Activated CD8-positive, alpha-beta T cell treated with anti-CD3 and anti-CD28 coated beads for 36 hours (primary cell): ENCODE measurements around the gene SLC38A2. TPM values are rescaled to one million over a fixed set of nuclear protein-coding genes. Genes with fewer than 3 reads are reported as not detected.
A peak's percentile ranks its signal among the peaks of the same experiment; 100 is the strongest.

Experiments used
- ATAC-seq: fragments of 200-7000 bp; cut with Tn5 transposase; one replicate; pipeline ENCODE4 v1.10.0; 2021; ENCODE audit warnings: mild to moderate bottlenecking, moderate library complexity
- CTCF ChIA-PET: fragments of 350-600 bp; sonication (Branson Sonifier 250); formaldehyde crosslinking; loops from one replicate; lab custom pipeline; 2021; ENCODE audit warnings: antibody characterized with exemption; lab: Charles Lee
- POLR2A ChIA-PET: fragments of 350-600 bp; sonication (Branson Sonifier 250); formaldehyde crosslinking; loops from one replicate; lab custom pipeline; 2021; ENCODE audit warnings: antibody characterized with exemption; lab: Charles Lee
- DNase-seq: peaks from one replicate; pipeline ENCODE4 v3.0.0-alpha.2; 2020
- H3K27ac Mint-ChIP-seq: one replicate; pipeline ENCODE4 v1.8.0; 2021; ENCODE audit warnings: mild to moderate bottlenecking, mixed read lengths
- H3K27me3 Mint-ChIP-seq: one replicate; pipeline ENCODE4 v1.8.0; 2021; ENCODE audit warnings: mixed read lengths
- H3K36me3 Mint-ChIP-seq: one replicate; pipeline ENCODE4 v1.8.0; 2021; ENCODE audit warnings: low read depth, mixed read lengths
- H3K4me1 Mint-ChIP-seq: one replicate; pipeline ENCODE4 v1.8.0; 2021; ENCODE audit warnings: low read depth, mixed read lengths
- H3K4me3 Mint-ChIP-seq: one replicate; pipeline ENCODE4 v1.8.0; 2021; ENCODE audit warnings: mild to moderate bottlenecking, moderate library complexity, mixed read lengths
- H3K9me3 Mint-ChIP-seq: one replicate; pipeline ENCODE4 v1.8.0; 2021; ENCODE audit warnings: mixed read lengths
- intact Hi-C: fragments of 100-400 bp; cut with micrococcal nuclease; formaldehyde crosslinking; loops from one replicate; pipeline ENCODE4 v1.10.0; 2022
- total RNA-seq, 2 experiments: library from RNA; stranded (reverse); gene quantifications; one replicate each; pipeline ENCODE4 v1.2.3, GENCODE V29; 2021
- TF ChIP-seq, protein P1 (sequence below): fragments of 200-600 bp; IDR thresholded peaks from one replicate; pipeline ENCODE4 v1.8.0; 2022; ENCODE audit warnings: antibody characterized with exemption, mild to moderate bottlenecking

SLC38A2 gene
- total RNA-seq, 2 experiments from 2014 or later, result 216 to 219 TPM

- TF ChIP-seq, protein P1, sequence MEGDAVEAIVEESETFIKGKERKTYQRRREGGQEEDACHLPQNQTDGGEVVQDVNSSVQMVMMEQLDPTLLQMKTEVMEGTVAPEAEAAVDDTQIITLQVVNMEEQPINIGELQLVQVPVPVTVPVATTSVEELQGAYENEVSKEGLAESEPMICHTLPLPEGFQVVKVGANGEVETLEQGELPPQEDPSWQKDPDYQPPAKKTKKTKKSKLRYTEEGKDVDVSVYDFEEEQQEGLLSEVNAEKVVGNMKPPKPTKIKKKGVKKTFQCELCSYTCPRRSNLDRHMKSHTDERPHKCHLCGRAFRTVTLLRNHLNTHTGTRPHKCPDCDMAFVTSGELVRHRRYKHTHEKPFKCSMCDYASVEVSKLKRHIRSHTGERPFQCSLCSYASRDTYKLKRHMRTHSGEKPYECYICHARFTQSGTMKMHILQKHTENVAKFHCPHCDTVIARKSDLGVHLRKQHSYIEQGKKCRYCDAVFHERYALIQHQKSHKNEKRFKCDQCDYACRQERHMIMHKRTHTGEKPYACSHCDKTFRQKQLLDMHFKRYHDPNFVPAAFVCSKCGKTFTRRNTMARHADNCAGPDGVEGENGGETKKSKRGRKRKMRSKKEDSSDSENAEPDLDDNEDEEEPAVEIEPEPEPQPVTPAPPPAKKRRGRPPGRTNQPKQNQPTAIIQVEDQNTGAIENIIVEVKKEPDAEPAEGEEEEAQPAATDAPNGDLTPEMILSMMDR, result no peak
- peaks cover 14% of the 10 kb centered on the region for H3K36me3 Mint-ChIP-seq
- no peak overlapping the region for H3K4me3 Mint-ChIP-seq
- no peak for ATAC-seq
- no peaks in the 10 kb centered on the region for H3K27me3 Mint-ChIP-seq
- CTCF ChIA-PET, result no interaction called here
- intact Hi-C loops, result no loop called here
- H3K9me3 Mint-ChIP-seq, result no peaks in the 10 kb centered on the region
- POLR2A ChIA-PET, result interaction anchor here (1.2 to 1.8 kb wide), 2 partner anchors 9 to 31 kb away, joined by 3 to 5 read pairs; no protein-coding TSS in a partner anchor
- no peak for DNase-seq
- H3K27ac Mint-ChIP-seq, result no peak overlapping the region
- H3K4me1 Mint-ChIP-seq, result peaks cover 14% of the 10 kb centered on the region
Observed at GRCh38 chr12:46354802-46355199, 17.8 kb downstream of the SLC38A2 start.

DNA sequence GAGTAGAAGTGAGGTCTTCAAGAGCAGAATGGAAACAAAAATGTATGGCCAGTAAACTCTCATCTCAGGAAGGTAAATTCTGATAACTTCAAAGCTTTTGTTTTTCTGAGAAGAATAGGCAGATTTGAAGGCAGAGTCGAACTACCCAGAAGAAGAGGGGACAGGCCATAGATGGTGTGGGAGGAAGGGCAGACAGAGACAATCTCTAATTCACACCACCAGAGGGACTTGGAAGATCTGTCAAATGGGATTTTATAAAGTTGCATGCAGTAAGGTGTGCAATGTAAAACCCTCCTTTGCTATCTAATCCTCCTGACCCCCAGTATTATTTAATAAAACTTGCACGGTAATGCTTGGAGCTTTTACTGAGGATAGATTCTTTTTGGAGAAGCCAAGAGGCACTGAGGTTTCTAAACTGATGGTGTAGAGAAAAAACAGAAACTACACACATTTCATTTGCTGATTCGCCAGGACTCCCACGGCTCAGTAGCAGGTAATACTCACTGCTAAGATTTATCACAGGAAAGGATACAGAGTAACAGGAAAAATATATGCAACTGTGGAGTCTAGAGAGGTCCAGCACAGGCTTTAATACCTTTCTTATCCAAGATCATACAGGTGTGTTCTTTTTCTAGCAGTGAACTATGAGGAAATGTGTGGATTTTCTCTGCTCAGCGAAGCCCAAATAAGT, 18.3 kb downstream of the SLC38A2 start:
- DNase-seq (no peak), ATAC-seq (peak; percentile 68)
- Mint-ChIP-seq H3K36me3 (peaks cover 8% of the 10 kb centered on the region), H3K9me3 (no peaks in the 10 kb centered on the region), H3K27me3 (no peaks in the 10 kb centered on the region), H3K27ac (no peak overlapping the region), H3K4me3 (no peak overlapping the region), H3K4me1 (peaks cover 16% of the 10 kb centered on the region)
- CTCF ChIA-PET, result interaction anchor here (0.8 to 1.1 kb wide), 6 partner anchors 22 to 320 kb away, joined by 3 to 6 read pairs (median 4); no protein-coding TSS in a partner anchor
- TF ChIP-seq, protein P1, result no peak
- POLR2A ChIA-PET, result interaction anchor here (0.7 to 1.8 kb wide), 4 partner anchors 9 to 699 kb away, joined by 3 to 5 read pairs (median 4); no protein-coding TSS in a partner anchor
- intact Hi-C loops, result no loop called here

DNA sequence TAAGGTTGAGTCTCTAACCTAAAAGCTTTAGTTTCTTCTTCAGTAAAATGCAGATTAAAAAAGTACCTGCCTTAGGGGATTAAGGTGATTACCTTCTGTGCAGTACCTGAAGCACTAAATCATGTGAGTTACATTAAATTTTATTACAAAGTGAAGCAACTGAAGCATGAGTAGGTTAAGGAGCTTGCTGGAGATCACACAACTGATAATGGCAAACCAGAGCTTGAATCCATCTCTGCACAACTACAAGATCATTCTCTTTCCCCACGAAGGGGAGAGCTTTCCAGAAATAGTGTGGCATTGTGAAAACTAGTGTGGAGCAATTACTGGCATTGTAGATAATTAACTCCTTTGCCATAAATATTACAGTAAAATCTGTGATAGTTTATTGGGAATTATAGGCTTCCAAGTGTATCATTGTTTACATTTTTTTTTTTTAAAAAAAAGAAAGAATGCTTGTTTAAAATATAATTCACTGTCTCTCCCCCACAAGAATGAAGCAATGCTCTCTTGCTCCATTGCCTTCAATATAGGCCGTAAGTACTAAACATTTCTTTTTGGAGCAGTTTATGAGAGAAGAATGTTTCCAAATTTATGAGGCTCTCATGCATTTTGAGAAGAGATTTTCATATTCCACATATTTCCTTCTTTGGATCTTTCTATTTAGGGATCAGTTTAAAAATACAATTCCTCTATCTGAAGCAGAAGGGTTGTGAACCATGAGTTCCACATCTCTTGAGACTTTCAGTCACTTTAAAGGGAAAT, 20.5 kb downstream of the SLC38A2 start:
- H3K36me3 Mint-ChIP-seq, result no peaks in the 10 kb centered on the region
- H3K4me1 Mint-ChIP-seq, result peaks cover 17% of the 10 kb centered on the region
- intact Hi-C loops, result no loop called here
- no peak overlapping the region for H3K4me3 Mint-ChIP-seq
- H3K27ac Mint-ChIP-seq, result no peak overlapping the region
- H3K9me3 Mint-ChIP-seq, result no peaks in the 10 kb centered on the region
- ATAC-seq (no peak), DNase-seq (no peak)
- POLR2A ChIA-PET, result interaction anchor here (0.9 kb wide), 2 partner anchors 82 to 176 kb away, joined by 3 read pairs; no protein-coding TSS in a partner anchor
- CTCF ChIA-PET, result interaction anchor here (0.6 kb wide), 1 partner anchor 557 kb away, joined by 3 read pairs; no protein-coding TSS in a partner anchor
- TF ChIP-seq, protein P1, result no peak
- no peaks in the 10 kb centered on the region for H3K27me3 Mint-ChIP-seq

DNA sequence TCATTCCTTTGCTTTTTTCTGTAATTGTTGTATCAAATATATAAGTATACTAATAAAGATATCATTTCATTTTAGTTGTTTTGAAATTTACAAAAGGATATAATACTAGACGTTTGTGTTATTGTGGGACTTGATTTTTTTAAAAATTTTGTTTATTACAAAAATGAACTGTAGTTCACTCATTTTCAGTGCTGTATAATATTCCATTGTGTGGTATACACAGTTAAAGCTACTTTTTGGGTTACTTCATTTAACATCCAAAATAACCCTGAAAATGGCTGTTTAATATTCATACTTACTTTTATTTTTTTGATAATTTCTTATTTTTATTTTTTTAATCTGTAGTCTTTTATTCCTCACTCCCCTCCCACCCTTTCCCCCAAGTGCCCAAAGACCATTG, 21.4 kb downstream of the SLC38A2 start:
- no peaks in the 10 kb centered on the region for H3K9me3 Mint-ChIP-seq
- ChIA-PET POLR2A (interaction anchor here (0.9 kb wide), 1 partner anchor 81 kb away, joined by 3 read pairs; no protein-coding TSS in a partner anchor), CTCF (interaction anchor here (0.6 kb wide), 1 partner anchor 556 kb away, joined by 3 read pairs; no protein-coding TSS in a partner anchor)
- intact Hi-C loops, result no loop called here
- H3K27ac Mint-ChIP-seq, result no peak overlapping the region
- no peaks in the 10 kb centered on the region for H3K36me3 Mint-ChIP-seq
- ATAC-seq (no peak), DNase-seq (no peak)
- TF ChIP-seq, protein P1, result no peak
- no peak overlapping the region for H3K4me3 Mint-ChIP-seq
- H3K4me1 Mint-ChIP-seq, result peaks cover 17% of the 10 kb centered on the region
- no peaks in the 10 kb centered on the region for H3K27me3 Mint-ChIP-seq
